GM19328 (cell line): ENCODE data around the gene EPHA3.

Experiments
- ATAC-seq: cut with Tn5 transposase; IDR thresholded peaks from one replicate; pipeline ENCODE4 v1.9.1; 2021; ENCODE audit warnings: mild to moderate bottlenecking, moderate library complexity; ENCODE audit not compliant: unreplicated experiment

Gene EPHA3

DNA sequence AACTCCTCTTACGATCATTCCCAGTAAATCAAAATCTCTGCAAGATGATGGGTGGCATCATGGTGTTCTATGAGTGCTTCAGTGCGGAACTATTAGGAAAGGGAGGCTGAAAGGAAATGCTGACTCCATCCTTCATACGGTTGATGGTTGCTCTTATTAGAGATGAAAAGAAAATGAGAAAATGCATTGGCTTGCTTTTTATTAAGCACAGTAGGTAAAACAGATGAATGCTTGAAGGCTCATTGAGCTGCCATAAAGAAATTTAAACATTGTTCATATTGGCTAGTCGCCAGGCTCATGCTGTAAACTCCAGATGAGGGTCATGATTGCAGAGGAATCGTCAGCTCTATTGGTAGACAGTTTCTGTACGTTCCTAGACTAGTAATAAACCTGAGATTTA is 115.8 kb downstream of the EPHA3 start:
- no peak for ATAC-seq

DNA sequence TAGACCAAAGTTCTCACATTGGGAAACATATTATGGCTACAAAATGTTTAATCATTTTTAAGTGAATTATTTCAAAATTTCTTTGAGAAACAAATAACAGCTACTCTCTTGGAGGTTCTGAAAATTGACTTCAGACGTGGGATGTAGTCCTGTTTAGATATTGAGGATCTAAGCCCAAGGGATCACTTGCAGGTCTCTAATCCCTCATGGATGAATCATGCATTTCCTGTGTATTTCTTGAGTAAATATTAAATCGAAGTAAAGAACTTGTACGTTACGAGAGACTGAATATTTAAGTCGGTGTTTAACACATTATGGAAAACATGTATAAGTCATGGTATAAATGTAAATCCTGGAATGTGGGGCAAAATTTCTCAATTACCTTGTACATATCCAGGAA is 119.8 kb downstream of the EPHA3 start:
- no peak for ATAC-seq

DNA sequence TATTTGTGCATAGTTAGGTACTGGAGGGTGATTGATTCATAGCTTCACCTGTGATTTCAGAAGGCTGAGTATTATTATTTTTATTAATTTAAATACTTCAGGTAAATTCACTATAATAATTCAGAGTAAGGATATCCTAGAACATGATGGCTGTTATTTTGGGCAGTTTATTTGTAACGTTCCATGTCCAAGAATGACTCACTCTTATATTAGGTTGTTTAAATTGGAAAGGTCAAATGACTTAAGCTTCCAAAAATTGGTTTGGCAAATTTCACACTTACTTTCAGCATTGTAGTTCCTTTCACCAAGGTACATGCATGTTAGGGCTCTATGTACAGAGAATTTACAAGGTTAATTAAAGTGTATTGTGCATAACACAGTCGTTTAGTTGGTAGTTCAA is 120.2 kb downstream of the EPHA3 start:
- no peak for ATAC-seq

DNA sequence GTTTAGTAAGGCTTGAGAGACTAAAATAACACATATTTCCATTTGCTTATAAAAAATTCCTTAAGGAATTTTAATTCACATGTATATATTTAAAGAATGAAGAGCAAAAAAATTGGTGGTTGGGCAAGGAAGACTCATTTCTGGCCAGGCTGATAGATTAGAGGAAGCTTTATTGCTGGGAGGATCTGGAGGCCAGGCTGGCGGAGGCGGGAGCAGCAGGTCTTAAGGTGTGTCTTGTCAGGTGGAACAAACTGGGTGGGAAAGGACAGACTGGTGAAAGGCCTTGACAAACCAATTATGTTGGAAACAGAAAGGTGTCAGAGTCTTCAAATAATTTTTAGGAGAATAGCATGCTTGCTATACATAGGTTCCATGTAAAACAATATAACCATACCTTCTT is 124.7 kb downstream of the EPHA3 start:
- ATAC-seq: no peak

DNA sequence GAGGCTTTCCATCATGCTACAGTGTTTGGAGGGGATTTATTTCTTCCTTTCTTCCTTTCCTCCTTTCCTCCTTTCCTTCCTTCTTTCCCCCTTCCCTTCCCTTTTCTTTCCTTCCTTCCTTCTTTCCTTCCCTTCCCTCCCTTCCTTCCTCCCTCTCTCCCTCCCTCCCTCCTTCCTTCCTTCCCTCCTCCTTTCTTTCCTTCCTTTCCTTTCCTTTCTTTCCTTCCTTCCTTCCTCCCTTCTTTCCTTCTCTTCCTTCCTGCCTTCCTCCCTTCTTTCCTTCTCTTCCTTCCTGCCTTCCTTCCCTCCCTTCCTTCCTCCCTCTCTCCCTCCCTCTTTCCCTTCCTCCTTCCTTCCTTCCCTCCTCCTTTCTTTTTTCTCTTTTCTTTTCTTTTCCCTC is 127.2 kb downstream of the EPHA3 start:
- no peak for ATAC-seq

DNA sequence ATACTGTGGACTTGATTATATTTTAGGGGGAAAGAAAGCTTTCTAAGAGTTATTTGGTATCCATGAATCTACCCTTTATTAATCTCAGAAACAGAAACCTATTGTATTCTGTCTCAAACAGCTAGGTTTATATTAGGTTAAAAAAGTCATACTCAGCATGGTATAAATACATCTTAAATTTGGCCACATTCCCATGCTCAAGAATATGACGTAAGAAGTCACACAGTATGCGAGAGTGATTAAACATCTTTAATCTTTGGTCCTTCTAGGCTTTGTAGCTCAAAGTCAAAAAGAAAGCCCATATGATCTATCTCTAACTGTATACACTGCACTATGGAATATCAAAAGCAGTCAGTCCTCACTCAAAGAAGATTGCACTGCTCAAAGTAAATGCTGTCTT is 131.4 kb downstream of the EPHA3 start:
- ATAC-seq: no peak

DNA sequence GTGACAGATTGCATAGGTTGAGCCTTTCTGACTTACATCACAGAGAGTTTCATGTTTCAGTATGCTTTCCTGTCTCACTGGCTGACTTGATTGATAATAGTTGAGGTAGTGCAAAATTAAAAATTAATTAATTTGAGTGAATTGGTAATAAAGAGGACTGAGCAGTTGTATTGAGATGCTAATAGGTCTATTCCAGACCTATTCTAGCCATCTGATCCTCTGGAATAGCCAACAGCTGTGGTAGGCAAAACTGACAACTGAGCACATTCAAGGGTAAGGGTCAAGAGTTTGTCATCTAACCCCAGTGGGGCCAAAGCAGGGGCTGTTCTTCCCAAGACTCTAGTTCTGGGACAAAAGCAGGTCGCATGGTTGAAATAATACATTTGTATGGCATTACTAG is 132.4 kb downstream of the EPHA3 start:
- no peak for ATAC-seq

DNA sequence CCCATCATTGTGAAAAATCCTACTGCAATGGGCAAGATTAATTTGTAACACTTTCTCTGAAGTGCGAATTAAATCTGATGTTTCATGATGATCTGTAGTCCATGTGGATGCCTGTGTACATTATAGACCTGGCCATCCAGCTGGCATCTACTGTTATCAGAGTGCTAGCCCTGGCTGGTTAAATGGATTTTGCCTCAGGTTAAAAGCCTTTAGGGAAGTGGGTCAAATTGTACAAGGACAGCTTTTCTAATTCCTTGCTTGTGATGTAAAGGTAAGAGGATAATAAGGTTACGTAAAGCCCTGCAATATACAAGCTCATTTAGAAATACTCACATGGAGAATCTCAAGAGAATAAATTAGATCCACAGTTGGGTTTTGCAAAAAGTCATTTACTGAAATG is 138.2 kb downstream of the EPHA3 start:
- no peak for ATAC-seq

DNA sequence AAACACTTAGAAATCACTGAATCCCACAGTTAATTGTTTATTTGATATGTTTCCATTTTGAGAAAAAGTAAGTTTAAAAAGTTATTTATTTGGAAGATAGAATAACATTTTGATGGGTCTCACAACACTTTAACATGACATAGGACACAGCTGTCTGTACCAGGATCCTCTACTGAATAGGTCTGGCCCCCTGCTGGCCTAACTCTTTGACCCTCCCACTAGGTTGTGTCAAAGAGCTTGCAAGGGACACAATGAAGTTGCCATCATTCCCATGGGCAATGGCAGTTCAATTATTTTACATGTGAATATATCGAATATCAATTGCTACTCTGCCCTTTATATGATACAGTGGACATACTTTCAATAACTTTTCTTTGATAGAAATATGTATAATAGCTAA is 138.9 kb downstream of the EPHA3 start:
- no peak for ATAC-seq

DNA sequence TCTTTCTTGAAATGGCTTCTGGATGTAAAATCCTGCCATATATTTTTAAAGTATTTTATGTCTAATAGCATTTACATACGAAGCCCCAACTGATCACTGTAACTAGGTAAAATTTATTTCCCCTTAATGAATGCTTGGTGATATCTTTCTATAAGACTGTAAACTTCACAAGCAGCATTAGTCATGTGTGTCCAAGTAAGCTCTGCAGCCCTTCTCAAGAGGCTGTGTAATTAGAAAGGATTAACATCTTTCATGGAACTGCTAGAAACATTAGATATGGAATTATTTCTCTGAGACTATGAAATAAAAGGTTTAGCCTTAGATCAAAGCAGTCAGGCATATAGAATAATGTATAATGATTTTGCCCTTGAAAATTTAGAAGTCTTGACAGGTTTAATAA is 143.3 kb downstream of the EPHA3 start:
- no peak for ATAC-seq

DNA sequence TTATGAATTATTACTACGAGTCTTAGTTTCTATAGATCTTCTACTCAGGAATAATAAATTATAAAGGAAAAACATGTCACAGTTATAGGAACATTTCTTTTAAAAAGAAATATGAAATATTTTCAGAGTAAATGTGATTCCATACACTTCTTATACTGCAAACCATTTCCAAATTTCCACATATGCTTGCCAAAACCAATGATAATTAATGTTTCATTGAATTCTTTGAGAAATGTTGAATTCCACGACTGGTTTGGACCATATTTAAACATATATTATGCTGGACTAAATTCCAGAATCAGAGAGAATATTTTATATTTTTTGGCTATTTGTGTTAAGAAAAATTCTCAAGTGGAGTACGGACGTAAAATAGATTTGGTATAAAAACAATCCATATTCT is 144.6 kb downstream of the EPHA3 start:
- ATAC-seq: no peak

DNA sequence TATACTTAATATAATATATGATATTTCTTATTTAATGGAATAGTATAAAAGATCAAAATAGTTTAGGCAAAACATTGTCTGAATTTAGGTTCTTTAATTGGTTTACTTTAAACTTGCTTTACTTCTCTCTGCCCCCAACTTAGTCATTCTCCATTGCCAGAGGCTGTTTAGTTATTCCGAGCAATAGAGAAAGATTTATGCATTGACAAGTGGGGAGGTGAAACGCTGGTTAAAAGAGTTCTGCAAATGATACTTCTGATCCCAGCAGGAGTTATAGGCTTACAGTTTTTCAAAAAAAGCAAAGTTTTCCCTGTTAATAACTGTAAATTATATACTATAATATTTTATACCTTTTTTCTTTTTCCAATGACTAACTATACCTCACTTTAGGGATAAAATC is 145.4 kb downstream of the EPHA3 start:
- ATAC-seq: no peak

DNA sequence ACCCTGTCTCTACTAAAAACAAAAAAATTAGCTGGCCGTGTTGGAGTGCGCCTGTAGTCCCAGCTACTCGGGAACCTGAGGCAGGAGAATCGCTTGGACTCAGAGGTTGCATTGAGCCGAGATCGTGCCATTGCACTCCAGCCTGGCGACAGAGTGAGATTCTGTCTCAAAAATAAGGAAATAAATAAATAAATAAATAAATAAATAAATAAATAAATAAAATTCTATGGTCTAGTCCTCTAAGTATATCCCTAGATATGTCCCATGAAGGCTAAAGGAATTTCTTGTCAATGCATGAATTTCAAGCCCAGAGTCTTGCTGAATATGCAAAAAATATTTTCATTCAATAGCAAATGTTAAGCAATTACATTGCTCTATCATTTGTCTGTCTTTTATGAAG is 149.0 kb downstream of the EPHA3 start:
- ATAC-seq: no peak

DNA sequence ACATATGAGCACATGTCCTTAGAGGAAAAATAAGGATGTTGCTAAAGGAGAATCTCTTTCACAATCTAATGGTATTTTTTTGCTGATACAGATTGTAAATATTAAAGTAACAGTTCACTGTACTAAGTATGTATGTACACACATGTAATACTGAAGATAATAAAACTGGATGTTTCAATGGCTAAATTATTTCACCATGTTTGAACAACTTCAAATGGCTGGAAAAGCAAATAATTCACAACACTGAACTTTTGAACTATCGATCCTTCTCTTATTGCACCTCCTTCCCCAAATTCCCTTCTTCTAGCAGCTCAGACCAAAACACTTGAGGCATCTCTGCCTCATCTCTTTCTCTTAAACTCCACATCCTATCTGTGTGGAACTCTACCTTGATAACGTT is 149.5 kb downstream of the EPHA3 start:
- no peak for ATAC-seq

DNA sequence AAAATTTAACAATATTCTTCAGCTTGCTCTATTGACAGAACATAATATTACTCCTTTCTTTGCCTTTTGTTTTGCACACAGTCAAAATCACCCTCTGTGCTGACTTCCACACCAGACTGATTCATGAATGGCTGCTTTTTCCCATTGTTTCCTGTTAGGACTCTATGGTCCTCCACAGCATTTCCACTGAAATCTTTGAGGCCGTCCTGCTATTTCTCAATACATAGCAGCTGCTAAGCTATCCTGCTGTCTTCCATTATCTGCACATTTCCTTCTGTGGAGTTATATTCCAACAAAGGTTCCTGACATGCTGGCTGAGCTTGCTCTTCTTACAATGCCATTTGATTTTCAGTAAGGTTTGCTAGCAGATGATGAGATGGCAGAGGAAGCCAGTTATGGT is 153.3 kb downstream of the EPHA3 start:
- ATAC-seq: no peak

DNA sequence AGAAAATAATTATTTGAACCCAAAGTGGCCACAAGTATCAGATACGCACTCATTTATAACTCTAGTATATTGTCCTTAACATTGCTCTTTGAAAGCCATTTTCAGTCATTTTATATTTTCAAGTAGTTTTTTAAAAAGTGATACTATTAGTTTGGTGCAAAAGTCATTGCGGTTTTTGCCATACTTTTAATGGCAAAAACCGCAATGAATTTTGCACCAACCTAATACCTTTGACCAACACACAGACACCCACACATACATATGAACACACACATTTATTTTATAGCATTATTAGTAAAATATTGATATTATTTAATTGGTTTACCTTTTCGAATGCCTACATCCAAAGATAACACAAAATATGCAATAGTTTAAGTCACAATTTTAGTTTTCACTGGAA is 154.3 kb downstream of the EPHA3 start:
- ATAC-seq: no peak

DNA sequence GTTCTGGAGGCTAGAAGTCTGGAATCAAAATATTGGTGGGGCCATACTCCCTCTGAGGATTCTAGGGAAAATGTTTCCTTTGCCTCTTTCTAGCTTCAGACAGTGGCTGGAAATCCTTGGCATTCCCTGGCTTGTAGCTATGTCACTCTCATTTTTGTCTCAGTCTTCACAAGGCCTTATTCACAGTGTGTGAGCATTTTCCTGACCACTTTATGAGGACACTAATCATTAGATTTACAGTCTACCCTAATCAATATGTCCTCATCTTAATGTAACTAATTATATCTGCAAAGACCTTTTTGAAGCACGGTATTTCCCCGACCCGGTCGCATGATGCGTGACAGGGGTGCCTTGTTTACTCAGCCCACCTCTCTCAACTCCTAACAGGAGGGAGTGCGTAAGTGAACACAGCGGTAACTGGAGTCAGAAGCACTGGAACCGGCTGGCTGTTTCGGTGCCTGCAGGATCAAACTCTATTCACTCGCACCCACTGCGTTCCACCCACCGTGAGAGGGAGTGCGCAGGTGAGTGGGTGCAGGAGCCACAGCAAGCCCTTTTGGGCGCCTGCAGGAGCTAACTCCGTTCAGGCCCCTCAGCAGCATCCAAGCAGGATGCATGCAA is 155.0 kb downstream of the EPHA3 start:
- no peak for ATAC-seq

DNA sequence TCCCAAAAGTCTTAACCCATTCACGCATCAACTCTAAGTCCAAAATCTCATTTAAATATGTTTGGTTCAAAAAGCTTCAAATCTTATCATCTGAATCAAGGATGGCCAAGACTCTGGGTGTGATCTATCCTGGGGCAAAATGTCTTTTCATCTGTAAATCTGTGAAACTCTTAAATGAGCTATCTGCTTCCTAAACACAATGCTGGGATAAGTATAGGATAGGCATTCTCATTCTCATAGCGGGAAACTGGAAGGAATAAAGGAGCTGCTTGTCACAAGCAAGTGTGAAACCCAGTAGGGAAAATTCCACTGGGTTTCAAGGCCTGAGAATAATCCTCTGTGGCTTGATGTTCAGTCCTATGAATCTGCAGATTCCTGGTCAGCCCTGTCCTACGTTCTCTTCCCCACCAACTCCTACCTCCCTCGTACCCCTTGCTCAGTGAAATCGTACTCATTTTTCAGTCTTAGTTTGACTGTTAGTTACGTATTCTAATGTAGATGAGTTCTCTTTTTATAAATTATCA is 156.7 kb downstream of the EPHA3 start:
- ATAC-seq: no peak

DNA sequence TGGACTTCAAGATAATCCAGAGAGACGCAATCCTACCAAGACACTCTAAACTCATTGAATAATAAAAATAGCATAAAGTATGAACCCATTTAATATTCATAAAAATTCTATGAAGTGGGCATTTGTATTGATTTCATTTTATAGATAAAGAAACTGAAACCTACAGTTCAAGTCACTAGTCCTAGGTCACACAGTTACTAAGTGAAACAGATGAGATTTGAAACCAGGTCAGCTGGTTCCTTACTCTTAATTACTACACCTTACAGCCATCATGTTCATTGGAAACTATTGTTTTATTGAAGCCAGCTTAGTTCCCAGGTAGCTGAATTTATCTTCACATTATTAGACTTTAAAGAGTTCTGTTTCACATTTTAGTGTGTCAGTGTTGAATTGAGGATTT is 158.7 kb downstream of the EPHA3 start:
- ATAC-seq: no peak

DNA sequence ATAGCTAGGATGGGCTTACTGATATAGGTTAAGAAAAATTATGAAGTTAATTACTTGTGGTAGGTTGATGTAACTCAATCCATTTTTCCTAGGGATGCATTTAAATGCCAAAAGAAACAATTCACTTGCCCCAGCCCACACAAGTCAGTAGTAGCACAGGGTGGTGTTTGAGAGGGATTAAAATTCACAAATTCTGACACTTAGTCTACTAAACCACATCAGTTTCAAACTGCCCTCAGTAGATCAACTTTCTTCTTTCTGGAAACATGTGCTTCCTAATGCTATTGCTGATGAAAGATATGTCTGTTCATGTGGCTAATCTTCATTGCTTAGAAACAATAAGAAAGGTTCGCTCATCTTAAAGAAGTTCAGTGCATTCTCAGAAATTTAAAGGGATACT is 160.6 kb downstream of the EPHA3 start:
- ATAC-seq: no peak

DNA sequence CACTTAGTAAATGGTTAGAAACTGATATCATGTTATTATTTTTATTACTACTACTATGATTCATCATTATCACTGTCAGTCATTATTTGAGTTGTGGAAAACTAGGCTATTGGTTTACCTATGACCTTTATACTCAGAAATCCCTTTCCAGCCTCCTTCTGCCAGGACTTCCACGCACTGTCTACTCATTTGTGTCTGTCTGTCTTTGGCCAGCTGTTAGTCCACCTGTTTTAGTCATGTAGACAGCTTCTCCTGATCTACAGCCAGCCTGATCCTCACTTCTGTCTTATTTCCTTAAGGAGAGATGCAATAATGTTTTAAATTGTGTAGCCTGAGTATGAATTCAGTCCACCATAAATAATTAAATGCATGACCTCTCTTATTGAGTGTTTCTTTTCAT is 162.8 kb downstream of the EPHA3 start:
- ATAC-seq: no peak

DNA sequence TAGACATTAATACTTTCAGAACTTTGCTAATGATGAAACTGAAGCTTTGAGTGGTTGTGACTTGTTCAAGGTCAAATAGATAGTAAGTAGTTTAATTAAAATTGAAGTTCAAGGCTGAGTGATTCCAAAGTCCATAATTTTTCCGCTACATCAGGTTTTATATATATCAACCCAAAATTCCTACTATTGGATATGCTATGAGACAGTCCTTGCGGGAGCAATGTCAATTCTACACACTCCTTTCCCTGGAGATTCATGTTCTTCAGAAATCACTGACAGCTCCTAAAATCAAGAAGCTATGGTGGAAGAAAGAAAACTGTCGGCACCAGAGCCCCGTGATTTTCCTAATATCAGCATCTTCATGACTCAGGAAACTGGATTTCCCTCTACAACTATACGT is 167.6 kb downstream of the EPHA3 start:
- ATAC-seq: no peak

DNA sequence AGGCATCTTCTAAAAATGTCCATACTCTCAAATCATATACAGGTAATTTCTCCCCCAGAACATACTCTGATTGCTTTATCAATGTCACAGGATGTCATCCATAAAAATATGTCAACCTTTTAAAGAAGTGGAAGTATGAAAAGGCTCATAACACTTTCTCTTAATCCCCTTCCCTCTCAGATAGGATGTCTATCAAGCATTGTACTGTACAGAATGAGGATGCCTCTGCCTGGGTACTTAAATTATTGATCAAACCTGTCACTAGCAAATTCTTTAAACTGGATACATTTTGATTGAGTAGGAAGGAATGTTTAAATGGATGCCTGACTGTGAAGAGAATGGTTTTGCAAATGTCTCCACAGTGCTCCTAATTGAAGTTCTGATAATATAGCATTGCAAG is 168.7 kb downstream of the EPHA3 start:
- no peak for ATAC-seq
